IPS DF 19.7 (cell line): ENCODE data around the gene EIF3CL.
"Not testable (repeated sequence)": the region's sequence is repeated elsewhere in the genome, so short reads cannot be mapped to it uniquely, and the experiment has no call there.

Experiments
- DNase-seq: peaks from one replicate; pipeline ENCODE4 v3.0.0-alpha.2; 2013; ENCODE audit warnings: low read depth, low spot score

The EIF3CL gene

GRCh38 chr16:28364268-28365173 is 39.1 kb downstream of the EIF3CL start:
- not testable (repeated sequence) for DNase-seq

DNA sequence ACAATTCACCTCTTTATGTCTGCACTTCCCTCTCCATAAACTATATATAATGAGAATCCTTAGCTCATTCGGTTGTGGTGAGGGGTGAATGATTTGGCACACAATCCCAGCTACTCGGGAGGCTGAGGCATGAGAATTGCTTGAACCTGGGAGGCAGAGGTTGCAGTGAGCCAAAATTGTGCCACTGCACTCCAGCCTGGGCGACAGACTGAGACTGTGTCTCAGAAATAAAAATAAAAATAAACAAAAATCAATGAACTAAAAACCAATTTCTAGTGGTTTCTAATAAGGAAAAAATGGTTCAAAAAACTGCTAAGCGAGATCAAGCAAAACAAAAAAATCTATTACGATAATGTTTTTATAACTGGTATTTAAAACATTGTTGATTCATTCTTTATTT is 40.2 kb downstream of the EIF3CL start, which contains the start of gene NPIPB6:
TSS of gene NPIPB6 (minus strand) at position 101 of the 400 bp plus-strand sequence. CDS start 686 bp downstream, outside the sequence.
- not testable (repeated sequence) for DNase-seq

- not testable (repeated sequence) for DNase-seq
Observed at GRCh38 chr16:28362600-28362999, 41.0 kb downstream of the EIF3CL start.

DNA sequence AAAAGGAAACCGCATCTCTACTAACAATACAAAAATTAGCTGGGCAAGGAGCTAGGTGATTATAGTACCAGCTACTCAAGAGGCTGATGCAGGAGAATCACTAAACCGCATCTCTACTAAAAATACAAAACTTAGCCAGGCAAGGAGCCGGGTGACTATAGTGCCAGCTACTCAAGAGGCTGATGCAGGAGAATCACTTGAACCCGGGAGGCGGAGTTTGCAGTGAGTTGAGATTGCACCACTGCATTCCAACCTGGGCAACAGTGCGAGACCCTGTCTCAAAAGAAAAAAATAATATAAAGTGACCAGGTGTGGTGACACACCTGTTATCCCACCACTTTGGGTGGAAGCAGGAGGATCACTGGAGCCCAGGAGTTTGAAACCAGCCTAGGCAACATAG is 65.4 kb downstream of the EIF3CL start:
- DNase-seq, result not testable (repeated sequence)

DNA sequence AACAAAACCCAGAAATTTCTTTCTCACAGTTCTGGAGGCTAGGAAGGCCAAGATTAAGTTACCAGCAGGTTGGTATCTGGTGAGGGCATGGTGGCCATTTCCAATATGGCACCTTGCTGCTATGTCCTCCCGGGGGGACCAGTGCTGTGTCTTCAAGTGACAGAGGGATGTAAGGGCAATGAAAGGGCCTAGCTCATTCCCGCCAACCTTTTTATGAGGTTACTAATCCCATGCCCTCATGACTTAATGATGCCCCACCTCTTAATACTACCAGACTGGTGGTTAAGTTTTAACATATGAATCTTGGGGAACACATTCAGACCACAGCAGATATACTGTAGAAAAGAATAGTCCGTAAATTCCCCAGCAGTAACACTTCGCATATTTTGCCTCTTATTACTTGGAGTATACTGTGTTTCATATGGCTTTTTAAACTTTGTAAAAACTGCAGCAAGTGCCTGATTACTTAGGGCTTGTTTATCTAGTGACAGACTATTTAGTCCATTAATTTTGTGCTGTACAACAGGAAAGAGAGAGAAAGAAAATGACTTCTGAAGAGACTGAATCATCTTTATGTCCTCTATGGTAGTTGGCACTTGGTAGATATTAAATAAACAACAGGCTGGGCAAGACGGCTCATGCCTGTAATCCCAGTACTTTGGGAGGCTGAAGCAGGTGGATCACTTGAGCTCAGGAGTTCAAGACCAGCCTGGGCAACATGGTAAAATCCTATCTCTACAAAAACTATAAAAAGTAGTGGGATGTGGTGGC is 66.5 kb downstream of the EIF3CL start:
- not testable (repeated sequence) for DNase-seq

GRCh38 chr16:28335678-28336077 is 68.0 kb downstream of the EIF3CL start:
- DNase-seq, result not testable (repeated sequence)

- not testable (repeated sequence) for DNase-seq
Observed at GRCh38 chr16:28332632-28333031, 71.0 kb downstream of the EIF3CL start.

GRCh38 chr16:28330981-28331380 is 72.7 kb downstream of the EIF3CL start:
- DNase-seq, result not testable (repeated sequence)

DNA sequence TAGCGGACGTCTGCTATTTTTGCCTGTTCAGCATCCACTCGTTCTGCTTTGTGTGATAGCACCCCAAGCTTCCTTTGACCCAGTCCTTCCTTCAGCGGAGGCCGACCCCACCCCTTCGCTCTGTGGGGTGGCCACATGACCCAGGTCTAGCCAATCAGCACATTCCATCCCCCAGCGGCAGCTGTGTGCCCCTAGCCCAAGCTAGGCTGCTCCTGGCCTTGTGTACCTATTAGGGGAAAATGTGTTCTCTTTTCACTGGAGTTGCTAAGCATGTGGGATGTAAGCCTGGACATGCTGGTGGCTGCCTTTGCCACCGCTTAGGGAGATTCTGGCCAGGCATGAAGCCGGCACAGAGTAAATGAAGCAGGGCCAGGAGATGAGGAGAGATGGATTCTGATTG is 73.4 kb downstream of the EIF3CL start:
- not testable (repeated sequence) for DNase-seq
